ENCODE data around the gene MTMR3.
A peak's percentile ranks its signal among the peaks of the same experiment; 100 is the strongest.

DNA sequence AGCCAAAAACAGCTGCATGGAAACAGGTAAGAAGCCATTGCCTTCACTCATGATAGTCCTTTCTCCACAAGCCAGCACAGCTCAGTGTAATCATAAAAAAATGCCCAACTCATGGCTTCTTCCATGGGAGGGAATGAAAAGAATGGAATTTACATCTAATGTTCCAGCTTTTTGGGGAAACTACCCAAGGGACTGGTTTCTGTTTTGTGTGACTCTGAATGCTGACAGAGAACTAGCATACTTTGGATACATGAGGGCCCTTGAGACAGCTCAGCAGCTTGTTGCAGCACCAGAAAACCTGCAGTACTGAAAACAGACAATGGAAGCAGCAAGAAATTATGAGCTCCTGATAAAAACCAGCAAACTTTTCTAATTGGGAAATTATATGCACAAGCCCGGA is 173.0 kb downstream of the MTMR3 start:
- TF ChIP-seq, protein P1, sequence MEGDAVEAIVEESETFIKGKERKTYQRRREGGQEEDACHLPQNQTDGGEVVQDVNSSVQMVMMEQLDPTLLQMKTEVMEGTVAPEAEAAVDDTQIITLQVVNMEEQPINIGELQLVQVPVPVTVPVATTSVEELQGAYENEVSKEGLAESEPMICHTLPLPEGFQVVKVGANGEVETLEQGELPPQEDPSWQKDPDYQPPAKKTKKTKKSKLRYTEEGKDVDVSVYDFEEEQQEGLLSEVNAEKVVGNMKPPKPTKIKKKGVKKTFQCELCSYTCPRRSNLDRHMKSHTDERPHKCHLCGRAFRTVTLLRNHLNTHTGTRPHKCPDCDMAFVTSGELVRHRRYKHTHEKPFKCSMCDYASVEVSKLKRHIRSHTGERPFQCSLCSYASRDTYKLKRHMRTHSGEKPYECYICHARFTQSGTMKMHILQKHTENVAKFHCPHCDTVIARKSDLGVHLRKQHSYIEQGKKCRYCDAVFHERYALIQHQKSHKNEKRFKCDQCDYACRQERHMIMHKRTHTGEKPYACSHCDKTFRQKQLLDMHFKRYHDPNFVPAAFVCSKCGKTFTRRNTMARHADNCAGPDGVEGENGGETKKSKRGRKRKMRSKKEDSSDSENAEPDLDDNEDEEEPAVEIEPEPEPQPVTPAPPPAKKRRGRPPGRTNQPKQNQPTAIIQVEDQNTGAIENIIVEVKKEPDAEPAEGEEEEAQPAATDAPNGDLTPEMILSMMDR (IDR thresholded peaks at IDR 0.05) = peak in 2 of 6 experiments; percentile 11 to 36
- TF ChIP-seq POLR2A (IDR thresholded peaks at IDR 0.05) = no peak
